KMS-11 (cell line): ENCODE data around the gene PCYT2.

Experiments used
- H2AFZ ChIP-seq: fragments of 200-600 bp; sonication (generic); 2 replicates; pipeline ENCODE4 v1.6.1; 2016; ENCODE audit warnings: antibody characterized with exemption, mixed run types, low read depth
- H3K27ac ChIP-seq: fragments of 200-600 bp; sonication (generic); 2 replicates; pipeline ENCODE4 v1.6.1; 2016; ENCODE audit warnings: mild to moderate bottlenecking, mixed run types
- H3K27me3 ChIP-seq: fragments of 200-600 bp; sonication (generic); 2 replicates; pipeline ENCODE4 v1.6.1; 2017; ENCODE audit warnings: mild to moderate bottlenecking, low read depth, mixed run types, moderate library complexity; ENCODE audit not compliant: insufficient read depth
- H3K36me3 ChIP-seq: fragments of 200-600 bp; sonication (generic); 2 replicates; pipeline ENCODE4 v1.6.1; 2017; ENCODE audit warnings: mild to moderate bottlenecking, mixed run types; ENCODE audit not compliant: insufficient read depth
- H3K4me1 ChIP-seq: fragments of 200-600 bp; sonication (generic); 2 replicates; pipeline ENCODE4 v1.6.1; 2016; ENCODE audit warnings: mild to moderate bottlenecking, low read depth, mixed run types; ENCODE audit not compliant: poor library complexity, severe bottlenecking
- H3K4me2 ChIP-seq: fragments of 200-600 bp; sonication (generic); 2 replicates; pipeline ENCODE4 v1.7.0; 2016; ENCODE audit warnings: mild to moderate bottlenecking, mixed run types
- H3K4me3 ChIP-seq: fragments of 200-600 bp; sonication (generic); IDR thresholded peaks from 2 replicates; pipeline ENCODE4 v1.6.1; 2017; ENCODE audit warnings: low read depth, low read length, mixed read lengths; ENCODE audit not compliant: insufficient read depth
- H3K79me2 ChIP-seq: fragments of 200-600 bp; sonication (generic); 2 replicates; pipeline ENCODE4 v1.6.1; 2016; ENCODE audit warnings: low read depth, mixed run types; ENCODE audit not compliant: insufficient read depth
- H3K9ac ChIP-seq: fragments of 200-600 bp; sonication (generic); 2 replicates; pipeline ENCODE4 v1.6.1; 2016; ENCODE audit warnings: mild to moderate bottlenecking, mixed run types
- H4K20me1 ChIP-seq: fragments of 200-600 bp; sonication (generic); 2 replicates; pipeline ENCODE4 v1.6.1; 2016; ENCODE audit warnings: mild to moderate bottlenecking, mixed run types; ENCODE audit not compliant: insufficient read depth
- TF ChIP-seq, protein P1 (sequence below): fragments of 200-600 bp; sonication (generic); conservative IDR thresholded peaks from 2 replicates; pipeline ENCODE4 v1.6.1; 2017; ENCODE audit warnings: low read depth, mild to moderate bottlenecking, antibody characterized with exemption, low read length, moderate library complexity, mixed read lengths

PCYT2 gene

DNA sequence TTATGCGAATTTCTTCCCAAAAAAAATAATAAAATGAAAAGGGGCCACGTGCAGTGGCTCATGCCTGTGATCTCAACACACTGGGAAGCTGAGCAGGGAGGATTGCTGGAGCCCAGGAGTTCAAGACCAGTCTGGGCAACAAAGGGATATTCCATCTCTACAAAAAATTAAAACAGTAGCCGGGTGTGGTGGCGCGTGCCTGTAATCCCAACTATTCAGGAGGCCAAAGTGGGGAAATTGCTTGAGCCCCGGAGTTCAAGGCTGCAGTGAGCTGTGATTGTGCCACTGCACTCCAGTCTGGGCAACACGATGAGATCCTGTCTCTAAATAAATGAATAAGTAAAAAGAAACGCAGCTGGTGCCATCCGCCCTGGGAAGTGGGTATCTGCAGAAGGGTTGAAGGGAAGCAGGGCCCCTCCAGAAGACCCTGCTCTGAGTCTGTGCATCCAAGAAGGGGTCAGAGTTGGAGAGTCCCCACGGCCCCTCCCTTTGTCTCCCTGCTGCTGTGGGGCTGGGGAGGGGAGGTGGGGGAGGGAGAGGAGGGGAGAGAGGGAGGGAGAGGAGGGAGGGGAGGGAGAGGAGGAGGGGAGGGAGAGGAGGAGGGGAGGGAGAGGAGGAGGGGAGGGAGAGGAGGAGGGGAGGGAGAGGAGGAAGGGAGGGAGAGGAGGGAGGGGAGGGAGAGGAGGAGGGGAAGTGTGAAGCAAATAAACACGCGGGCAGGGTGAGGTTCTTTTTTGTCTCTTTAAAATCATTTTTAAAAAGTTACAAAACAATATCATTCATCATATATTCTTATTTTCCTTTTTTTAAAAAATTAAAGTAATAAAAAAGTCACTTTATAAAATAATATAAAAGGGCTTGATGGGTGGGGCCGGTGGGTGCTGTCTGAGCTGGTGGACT, 40.8 kb upstream of the PCYT2 start:
- Histone ChIP-seq H2AFZ (no peak overlapping the region), H4K20me1 (no peaks in the 10 kb centered on the region), H3K36me3 (no peaks in the 10 kb centered on the region), H3K79me2 (no peaks in the 10 kb centered on the region), H3K9ac (no peak overlapping the region), H3K4me1 (no peaks in the 10 kb centered on the region), H3K4me3 (no peak overlapping the region), H3K27me3 (peaks cover 29% of the 10 kb centered on the region), H3K4me2 (no peak overlapping the region), H3K27ac (no peak overlapping the region)
- TF ChIP-seq, protein P1, sequence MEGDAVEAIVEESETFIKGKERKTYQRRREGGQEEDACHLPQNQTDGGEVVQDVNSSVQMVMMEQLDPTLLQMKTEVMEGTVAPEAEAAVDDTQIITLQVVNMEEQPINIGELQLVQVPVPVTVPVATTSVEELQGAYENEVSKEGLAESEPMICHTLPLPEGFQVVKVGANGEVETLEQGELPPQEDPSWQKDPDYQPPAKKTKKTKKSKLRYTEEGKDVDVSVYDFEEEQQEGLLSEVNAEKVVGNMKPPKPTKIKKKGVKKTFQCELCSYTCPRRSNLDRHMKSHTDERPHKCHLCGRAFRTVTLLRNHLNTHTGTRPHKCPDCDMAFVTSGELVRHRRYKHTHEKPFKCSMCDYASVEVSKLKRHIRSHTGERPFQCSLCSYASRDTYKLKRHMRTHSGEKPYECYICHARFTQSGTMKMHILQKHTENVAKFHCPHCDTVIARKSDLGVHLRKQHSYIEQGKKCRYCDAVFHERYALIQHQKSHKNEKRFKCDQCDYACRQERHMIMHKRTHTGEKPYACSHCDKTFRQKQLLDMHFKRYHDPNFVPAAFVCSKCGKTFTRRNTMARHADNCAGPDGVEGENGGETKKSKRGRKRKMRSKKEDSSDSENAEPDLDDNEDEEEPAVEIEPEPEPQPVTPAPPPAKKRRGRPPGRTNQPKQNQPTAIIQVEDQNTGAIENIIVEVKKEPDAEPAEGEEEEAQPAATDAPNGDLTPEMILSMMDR = no peak

DNA sequence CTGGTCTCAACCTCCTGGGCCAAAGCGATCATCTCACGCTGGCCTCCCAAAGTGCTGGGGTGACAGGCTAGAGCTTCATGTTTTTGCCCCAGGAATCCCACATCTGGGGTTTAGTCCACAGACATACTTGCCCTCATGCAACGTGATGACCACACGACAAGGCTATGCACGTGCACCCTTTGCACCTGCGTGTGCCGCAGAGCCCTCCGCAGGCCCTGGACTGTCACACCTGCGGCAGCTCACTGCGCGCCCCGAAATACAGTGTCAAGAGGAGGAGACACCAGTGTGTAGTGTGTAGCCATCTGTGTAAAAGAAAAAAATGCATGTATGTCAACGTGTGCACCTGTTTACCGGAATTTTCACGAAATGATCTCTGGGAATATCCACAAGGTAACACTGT, 39.3 kb upstream of the PCYT2 start:
- H3K79me2 ChIP-seq = no peaks in the 10 kb centered on the region
- no peaks in the 10 kb centered on the region for H4K20me1 ChIP-seq
- no peak overlapping the region for H3K4me3 ChIP-seq
- H3K4me2 ChIP-seq = no peak overlapping the region
- H3K27ac ChIP-seq = no peak overlapping the region
- no peaks in the 10 kb centered on the region for H3K36me3 ChIP-seq
- H3K27me3 ChIP-seq = peaks cover 28% of the 10 kb centered on the region
- no peak overlapping the region for H3K9ac ChIP-seq
- no peak overlapping the region for H2AFZ ChIP-seq
- TF ChIP-seq, protein P1 = no peak
- no peaks in the 10 kb centered on the region for H3K4me1 ChIP-seq

DNA sequence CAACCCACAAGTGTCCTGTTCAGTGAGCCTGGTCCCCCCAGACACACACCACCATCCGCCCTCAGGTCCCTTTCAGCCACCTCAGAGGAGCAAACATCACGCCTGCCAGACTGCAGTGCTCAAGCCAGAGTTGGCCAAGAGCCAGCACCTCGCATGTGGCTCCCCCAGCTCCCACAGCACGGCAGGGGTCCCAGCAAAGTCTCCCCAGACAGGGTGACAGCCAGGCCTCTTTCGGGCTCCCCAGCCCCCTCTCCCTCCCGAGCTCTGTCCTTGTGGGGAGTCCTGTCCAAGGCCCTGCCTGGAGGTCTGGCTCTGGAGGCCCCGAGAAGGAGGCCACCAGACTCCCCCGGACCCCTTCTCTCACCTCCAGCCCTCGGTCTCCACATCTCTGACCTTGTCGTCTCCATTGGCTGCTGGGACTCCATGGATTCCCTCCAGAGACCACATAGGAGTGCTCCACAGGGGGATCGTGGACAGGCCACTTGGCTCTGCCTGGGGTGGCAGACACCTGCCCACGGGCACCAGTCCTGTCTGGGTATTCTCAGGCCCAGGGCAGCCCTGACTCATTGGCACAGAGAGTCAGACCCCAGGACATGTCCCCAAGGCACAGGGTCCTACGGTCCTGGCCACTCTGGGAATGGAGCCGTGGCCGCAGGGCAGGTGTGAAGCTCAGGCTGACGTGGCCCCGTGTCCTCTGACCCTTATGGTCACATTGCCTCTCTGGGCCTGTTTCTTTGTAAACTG, 37.6 kb upstream of the PCYT2 start:
- Histone ChIP-seq H3K4me3 (no peak overlapping the region), H3K4me2 (no peak overlapping the region), H3K36me3 (no peaks in the 10 kb centered on the region), H3K79me2 (no peaks in the 10 kb centered on the region), H2AFZ (no peak overlapping the region), H3K4me1 (no peaks in the 10 kb centered on the region), H4K20me1 (no peaks in the 10 kb centered on the region), H3K27me3 (peaks cover 28% of the 10 kb centered on the region), H3K9ac (no peak overlapping the region), H3K27ac (no peak overlapping the region)
- TF ChIP-seq, protein P1 = no peak

DNA sequence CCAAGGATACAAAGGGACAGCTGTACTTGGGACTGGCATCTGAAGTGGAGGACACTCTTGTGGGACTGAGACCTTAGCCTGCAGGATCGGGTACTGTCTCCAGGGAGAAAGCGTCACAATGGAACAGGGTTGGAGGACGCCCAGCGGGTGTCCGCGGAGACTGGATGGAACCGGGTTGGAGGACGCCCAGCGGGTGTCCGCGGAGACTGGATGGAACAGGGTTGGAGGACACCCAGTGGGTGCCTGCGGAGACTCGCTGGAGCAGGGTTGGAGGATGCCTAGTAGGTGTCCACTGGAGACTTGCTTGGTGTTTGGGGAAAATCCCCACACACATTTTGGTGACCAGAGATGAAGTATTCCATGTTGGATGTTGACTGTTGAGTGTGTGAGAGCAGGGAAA, 36.0 kb upstream of the PCYT2 start, which contains the start of gene MYADML2:
MYADML2 (minus strand) TSS at position 45 of the 400 bp plus-strand sequence. CDS start 5,492 bp downstream, outside the sequence.
- H3K27ac ChIP-seq = no peak within 1 kb of the TSS

More for the DNA sequence above, 36.0 kb upstream of the PCYT2 start, which contains the start of gene MYADML2:
- Histone ChIP-seq H3K4me1 (peaks cover 2% of the 10 kb centered on the region), H3K79me2 (no peaks in the 10 kb centered on the region), H3K27me3 (peaks cover 22% of the 10 kb centered on the region; the same call in 1 of the 2 replicates), H2AFZ (no peak within 1 kb of the TSS), H4K20me1 (no peaks in the 10 kb centered on the region), H3K4me3 (no peak within 1 kb of the TSS), H3K9ac (no peak within 1 kb of the TSS), H3K4me2 (no peak within 1 kb of the TSS), H3K36me3 (no peaks in the 10 kb centered on the region)
- TF ChIP-seq, protein P1 = no peak
